ENCODE results near the gene TAAR1. TPM values are rescaled to one million over a fixed set of nuclear protein-coding genes. Genes with fewer than 3 reads are reported as not detected.
"Not testable (repeated sequence)": the region's sequence is repeated elsewhere in the genome, so short reads cannot be mapped to it uniquely, and the experiment has no call there.

Gene TAAR1
- total RNA-seq, 1 donor from 2014 or later = not detected

- no peak overlapping the region for H3K4me3 ChIP-seq
- no peak for DNase-seq (ENCODE audit: extremely low spot score in 2 of 2)
- no peaks in the 10 kb centered on the region for H3K4me1 ChIP-seq
- H3K27me3 ChIP-seq = no peaks in the 10 kb centered on the region
- TF ChIP-seq CTCF (IDR thresholded peaks at IDR 0.05) = no peak
- intact Hi-C loops (cut with DNase I) = no loop called here
- H3K36me3 ChIP-seq = no peaks in the 10 kb centered on the region
- H3K27ac ChIP-seq = no peak overlapping the region
- no peaks in the 10 kb centered on the region for H3K9me3 ChIP-seq
Measured at GRCh38 chr6:132648828-132649227, 10.2 kb downstream of the TAAR1 start.

- TF ChIP-seq POLR2A (IDR thresholded peaks at IDR 0.05) = no peak
- TF ChIP-seq CTCF (IDR thresholded peaks at IDR 0.05) = no peak
- no peak for TF ChIP-seq POLR2AphosphoS5 (IDR thresholded peaks at IDR 0.05; ENCODE audit: insufficient read depth in 1 of 2, low read depth in 1 of 2)
- Histone ChIP-seq H3K4me3 (no peak overlapping the region), H3K36me3 (no peaks in the 10 kb centered on the region), H3K27me3 (no peaks in the 10 kb centered on the region), H3K4me1 (no peaks in the 10 kb centered on the region), H3K9me3 (no peaks in the 10 kb centered on the region), H3K27ac (no peak overlapping the region)
- intact Hi-C loops (cut with DNase I) = no loop called here
- DNase-seq (ENCODE audit: extremely low spot score in 2 of 2) = no peak
Measured at GRCh38 chr6:132648356-132648755, 10.6 kb downstream of the TAAR1 start.

GRCh38 chr6:132643547-132643946 lies 15.4 kb downstream of the TAAR1 start:
- TF ChIP-seq POLR2A (IDR thresholded peaks at IDR 0.05) (no peak), CTCF (IDR thresholded peaks at IDR 0.05) (no peak), POLR2AphosphoS5 (IDR thresholded peaks at IDR 0.05; ENCODE audit: insufficient read depth in 1 of 2, low read depth in 1 of 2) (no peak)
- Histone ChIP-seq H3K9me3 (no peaks in the 10 kb centered on the region), H3K4me1 (no peaks in the 10 kb centered on the region), H3K4me3 (no peak overlapping the region), H3K36me3 (no peaks in the 10 kb centered on the region), H3K27ac (no peak overlapping the region), H3K27me3 (no peaks in the 10 kb centered on the region)
- no peak for DNase-seq (ENCODE audit: extremely low spot score in 2 of 2)
- intact Hi-C loops (cut with DNase I) = no loop called here

- H3K27me3 ChIP-seq; DNase-seq (ENCODE audit: extremely low spot score in 2 of 2); H3K36me3 ChIP-seq; H3K9me3 ChIP-seq; H3K27ac ChIP-seq; intact Hi-C loops (cut with DNase I); H3K4me1 ChIP-seq; H3K4me3 ChIP-seq: not testable (repeated sequence)
Measured at GRCh38 chr6:132637135-132637534, 21.8 kb downstream of the TAAR1 start.

GRCh38 chr6:132635906-132636305 lies 23.1 kb downstream of the TAAR1 start:
- H3K36me3 ChIP-seq; H3K4me3 ChIP-seq; DNase-seq (ENCODE audit: extremely low spot score in 2 of 2); H3K27ac ChIP-seq; H3K4me1 ChIP-seq; H3K27me3 ChIP-seq; H3K9me3 ChIP-seq; intact Hi-C loops (cut with DNase I): not testable (repeated sequence)

GRCh38 chr6:132635288-132635687 lies 23.7 kb downstream of the TAAR1 start:
- H3K4me3 ChIP-seq; H3K9me3 ChIP-seq; intact Hi-C loops (cut with DNase I); H3K27ac ChIP-seq; H3K4me1 ChIP-seq; H3K36me3 ChIP-seq; DNase-seq (ENCODE audit: extremely low spot score in 2 of 2); H3K27me3 ChIP-seq: not testable (repeated sequence)

GRCh38 chr6:132634796-132635195 lies 24.2 kb downstream of the TAAR1 start:
- intact Hi-C loops (cut with DNase I) = no loop called here
- no peaks in the 10 kb centered on the region for H3K4me1 ChIP-seq
- no peaks in the 10 kb centered on the region for H3K27me3 ChIP-seq
- H3K4me3 ChIP-seq = no peak overlapping the region
- no peaks in the 10 kb centered on the region for H3K9me3 ChIP-seq
- no peak overlapping the region for H3K27ac ChIP-seq
- TF ChIP-seq CTCF (IDR thresholded peaks at IDR 0.05) = no peak
- TF ChIP-seq POLR2A (IDR thresholded peaks at IDR 0.05) = no peak
- no peak for TF ChIP-seq POLR2AphosphoS5 (IDR thresholded peaks at IDR 0.05; ENCODE audit: insufficient read depth in 1 of 2, low read depth in 1 of 2)
- DNase-seq (ENCODE audit: extremely low spot score in 2 of 2) = no peak
- H3K36me3 ChIP-seq = no peaks in the 10 kb centered on the region
